Dermis microvascular lymphatic vessel endothelial cell (primary cell): ENCODE results near the gene UPK3BL1. TPM values are rescaled to one million over a fixed set of nuclear protein-coding genes. Genes with fewer than 3 reads are reported as not detected.
"Not testable (repeated sequence)": the region's sequence is repeated elsewhere in the genome, so short reads cannot be mapped to it uniquely, and the experiment has no call there.

Source experiments
- DNase-seq, 2 donors: peaks; one replicate each; pipeline versions ENCODE4 v3.0.0 to v3.0.0-alpha.2; 2010; ENCODE audit warnings: low read depth in 2 of 2
- total RNA-seq: library from RNA; depleted of rRNA; stranded (reverse); fragments of >200 nt; gene quantifications from 2 replicates; pipeline ENCODE4 v1.2.1, GENCODE V29; 2014

Gene UPK3BL1
- total RNA-seq, 1 donor from 2014 or later, result 2.4 TPM

- not testable (repeated sequence) for DNase-seq
These were observed 15.2 kb downstream of the UPK3BL1 start for GRCh38 chr7:102627271-102627904.

- DNase-seq, result not testable (repeated sequence)
These were observed 24.5 kb downstream of the UPK3BL1 start for GRCh38 chr7:102618122-102618521.

- DNase-seq, result peak in 1 of 2 donors; percentile 2
These were observed 26.0 kb downstream of the UPK3BL1 start, which contains the start of gene RASA4 for GRCh38 chr7:102616507-102617125. RASA4 (minus strand) TSS chr7:102616756; CDS start chr7:102616689, 67 bp downstream.

GRCh38 chr7:102615930-102616329 lies 26.7 kb downstream of the UPK3BL1 start:
- DNase-seq, result not testable (repeated sequence)

GRCh38 chr7:102614873-102615272 lies 27.7 kb downstream of the UPK3BL1 start:
- not testable (repeated sequence) for DNase-seq

GRCh38 chr7:102614346-102614697 lies 28.3 kb downstream of the UPK3BL1 start:
- DNase-seq, result not testable (repeated sequence)

GRCh38 chr7:102613575-102614345 lies 28.8 kb downstream of the UPK3BL1 start:
- DNase-seq, result not testable (repeated sequence)

GRCh38 chr7:102611675-102612325 lies 30.8 kb downstream of the UPK3BL1 start:
- peak in 1 of 2 donors; percentile 12 for DNase-seq

GRCh38 chr7:102611013-102611674 lies 31.4 kb downstream of the UPK3BL1 start:
- not testable (repeated sequence) for DNase-seq

GRCh38 chr7:102610441-102610840 lies 32.1 kb downstream of the UPK3BL1 start:
- not testable (repeated sequence) for DNase-seq

- not testable (repeated sequence) for DNase-seq
These were observed 32.9 kb downstream of the UPK3BL1 start for GRCh38 chr7:102609734-102610133.

GRCh38 chr7:102606848-102607247 lies 35.7 kb downstream of the UPK3BL1 start:
- not testable (repeated sequence) for DNase-seq

- DNase-seq, result not testable (repeated sequence)
These were observed 38.0 kb downstream of the UPK3BL1 start for GRCh38 chr7:102604431-102605145.

- not testable (repeated sequence) for DNase-seq
These were observed 40.3 kb downstream of the UPK3BL1 start for GRCh38 chr7:102602317-102602716.

GRCh38 chr7:102599699-102600098 lies 42.9 kb downstream of the UPK3BL1 start:
- DNase-seq, result not testable (repeated sequence)

GRCh38 chr7:102596036-102596435 lies 46.6 kb downstream of the UPK3BL1 start:
- not testable (repeated sequence) for DNase-seq

GRCh38 chr7:102593637-102594334 lies 48.8 kb downstream of the UPK3BL1 start:
- not testable (repeated sequence) for DNase-seq

- DNase-seq, result not testable (repeated sequence)
These were observed 50.0 kb downstream of the UPK3BL1 start for GRCh38 chr7:102592477-102593019.

GRCh38 chr7:102589857-102590256 lies 52.7 kb downstream of the UPK3BL1 start:
- DNase-seq, result not testable (repeated sequence)
